HG02870 (cell line): ENCODE results near the gene FGF22.

Experiments
- ATAC-seq: cut with Tn5 transposase; IDR thresholded peaks from one replicate; pipeline ENCODE4 v1.9.1; 2021; ENCODE audit warnings: mild to moderate bottlenecking, moderate library complexity; ENCODE audit not compliant: unreplicated experiment

The FGF22 gene

DNA sequence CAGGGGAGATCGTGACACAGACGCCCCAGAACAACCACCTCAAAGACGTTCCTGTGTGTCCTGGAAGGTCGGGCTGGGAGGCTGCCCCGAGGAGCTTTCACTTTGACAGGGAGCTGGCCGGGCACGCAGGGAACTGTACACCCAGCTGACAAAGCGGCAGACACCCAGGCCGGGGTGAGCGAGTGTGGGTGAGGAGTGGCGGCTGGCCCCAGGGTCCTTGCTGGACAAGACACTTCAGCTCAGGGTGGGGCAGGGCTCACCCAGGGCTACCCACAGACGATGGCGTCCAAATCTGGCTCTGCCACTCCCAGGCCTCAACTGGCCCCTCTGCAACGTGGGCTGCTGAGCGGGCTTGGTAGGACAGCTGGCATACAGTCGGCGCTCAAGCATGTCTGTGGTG, 2.0 kb downstream of the FGF22 start:
- ATAC-seq = no peak

- ATAC-seq = no peak
Observed at GRCh38 chr19:642767-643727, 3.4 kb downstream of the FGF22 start.

- ATAC-seq = no peak
Observed at GRCh38 chr19:643736-644135, 4.1 kb downstream of the FGF22 start.

- ATAC-seq = no peak
Observed at GRCh38 chr19:644363-644762, 4.7 kb downstream of the FGF22 start.

- ATAC-seq = no peak
Observed at GRCh38 chr19:644789-645188, 5.1 kb downstream of the FGF22 start.

DNA sequence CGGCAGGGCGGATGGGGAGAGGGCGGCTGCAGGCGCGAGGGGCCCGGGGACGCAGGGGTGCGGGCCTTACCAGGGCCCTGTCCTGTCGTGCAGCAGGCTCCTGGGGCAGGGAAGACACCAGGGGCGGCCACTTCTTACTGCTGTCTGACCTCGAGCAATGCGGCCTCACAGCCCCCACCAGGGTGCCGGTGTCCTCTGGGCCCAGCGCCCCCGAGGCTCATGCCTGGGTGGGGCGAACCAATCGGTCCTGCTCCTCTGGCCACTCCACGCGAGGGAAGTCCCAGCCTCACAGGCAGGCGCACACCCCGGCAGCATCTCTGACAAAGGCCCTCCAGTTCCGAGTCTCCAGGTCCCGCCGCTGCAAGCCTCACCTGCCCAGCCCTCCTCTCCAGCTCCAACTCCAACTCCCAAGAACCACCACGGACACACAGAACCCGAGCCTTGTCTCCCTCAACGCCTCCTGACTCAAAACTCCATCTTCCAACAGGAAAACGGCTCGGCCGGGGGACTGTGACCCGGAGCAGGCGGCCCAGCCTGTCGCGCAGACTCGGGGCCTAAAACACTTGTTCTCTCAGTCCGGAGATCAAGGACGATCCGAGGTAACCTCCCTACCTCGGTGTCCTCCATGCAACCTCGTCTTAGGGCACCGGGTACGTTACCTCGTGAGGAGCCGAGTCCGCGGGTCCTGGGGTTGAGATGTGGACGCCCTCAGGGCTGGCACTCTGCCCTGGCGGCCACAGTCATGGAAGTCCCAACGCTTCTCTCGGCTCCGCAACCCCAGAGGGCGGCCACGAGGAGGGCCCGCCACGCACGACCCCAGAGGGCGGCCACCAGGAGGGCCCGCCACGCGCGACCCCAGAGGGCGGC, 6.5 kb downstream of the FGF22 start:
- ATAC-seq = no peak

- no peak for ATAC-seq
Observed at GRCh38 chr19:646779-647565, 7.3 kb downstream of the FGF22 start.

GRCh38 chr19:647566-648284, 8.0 kb downstream of the FGF22 start:
- no peak for ATAC-seq

- no peak for ATAC-seq
Observed at GRCh38 chr19:648305-648704, 8.6 kb downstream of the FGF22 start.

DNA sequence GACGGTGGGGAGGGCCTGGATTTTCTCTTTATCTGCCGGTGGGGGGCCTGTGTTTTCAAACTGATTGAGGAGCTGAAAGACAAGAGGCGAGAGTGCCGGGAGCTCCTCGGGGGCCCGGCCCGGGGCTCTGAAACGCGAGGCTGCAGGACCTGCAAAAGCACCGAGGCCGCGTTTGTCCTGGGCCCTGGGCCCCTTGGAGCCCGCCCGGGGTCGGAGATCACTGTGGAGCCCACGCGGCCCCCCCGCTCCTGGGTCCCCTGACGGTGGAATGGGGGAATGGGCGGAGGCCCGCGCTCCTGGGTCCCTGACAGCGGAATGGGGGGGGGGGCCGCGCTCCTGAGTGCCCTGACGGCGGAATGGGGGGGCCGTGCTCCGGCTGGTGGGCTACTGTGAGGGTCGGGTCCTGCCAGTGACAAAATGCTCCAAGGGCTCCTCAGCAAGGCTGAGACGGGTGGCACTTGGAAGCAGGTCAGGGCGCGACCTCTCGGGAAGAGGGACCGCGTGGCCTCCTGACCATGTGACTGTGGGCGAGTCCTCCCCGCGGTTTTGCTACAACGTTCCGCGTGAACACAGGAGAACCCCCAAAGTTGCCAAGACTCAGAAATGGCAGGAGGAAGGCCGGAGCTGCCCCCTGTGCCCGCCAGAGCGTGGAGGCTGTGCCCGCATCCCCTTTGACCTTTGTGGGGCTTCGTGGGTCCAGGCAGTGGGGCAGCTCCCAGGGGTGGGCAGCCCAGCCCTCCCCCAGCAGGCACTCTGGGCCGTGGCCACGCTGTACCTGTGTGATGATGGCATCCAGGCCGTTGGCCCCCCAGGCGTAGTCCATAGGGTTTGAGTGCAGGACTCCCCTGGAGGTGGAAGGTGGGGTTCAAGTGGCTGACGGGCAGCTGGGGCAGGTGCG, 9.5 kb downstream of the FGF22 start:
- no peak for ATAC-seq

GRCh38 chr19:650121-650520, 10.4 kb downstream of the FGF22 start:
- ATAC-seq = no peak

DNA sequence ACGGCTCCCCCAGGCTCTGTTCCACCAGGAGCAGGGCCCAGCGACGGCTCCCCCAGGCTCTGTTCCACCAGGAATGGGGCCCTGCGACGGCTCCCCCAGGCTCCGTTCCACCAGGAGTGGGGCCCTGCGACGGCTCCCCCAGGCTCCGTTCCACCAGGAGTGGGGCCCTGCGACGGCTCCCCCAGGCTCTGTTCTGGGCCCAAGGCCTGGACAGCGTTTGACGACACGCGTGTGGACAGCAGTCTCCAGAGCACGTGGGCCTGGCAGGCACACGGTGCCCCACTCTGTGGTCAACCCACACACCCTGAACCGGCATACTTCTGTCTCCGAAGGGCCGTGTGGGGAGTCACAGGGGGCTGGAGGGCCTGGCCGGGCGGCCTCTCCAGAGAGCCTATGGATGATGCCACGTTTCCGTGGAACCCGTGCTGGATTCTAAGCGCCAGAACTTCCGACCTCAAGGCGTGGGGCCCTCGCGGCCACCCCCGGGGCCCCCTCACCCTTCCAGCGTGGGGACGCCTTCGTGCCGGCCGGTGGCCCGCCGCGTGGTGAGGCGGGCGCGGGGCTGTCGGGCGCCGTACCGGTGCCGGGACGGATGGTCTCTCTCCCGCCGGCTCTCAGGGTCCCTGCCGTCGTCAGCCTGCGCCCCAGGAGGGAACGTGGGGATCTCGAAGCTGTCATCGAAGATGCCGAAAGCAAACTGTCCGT, 11.6 kb downstream of the FGF22 start:
- no peak for ATAC-seq

DNA sequence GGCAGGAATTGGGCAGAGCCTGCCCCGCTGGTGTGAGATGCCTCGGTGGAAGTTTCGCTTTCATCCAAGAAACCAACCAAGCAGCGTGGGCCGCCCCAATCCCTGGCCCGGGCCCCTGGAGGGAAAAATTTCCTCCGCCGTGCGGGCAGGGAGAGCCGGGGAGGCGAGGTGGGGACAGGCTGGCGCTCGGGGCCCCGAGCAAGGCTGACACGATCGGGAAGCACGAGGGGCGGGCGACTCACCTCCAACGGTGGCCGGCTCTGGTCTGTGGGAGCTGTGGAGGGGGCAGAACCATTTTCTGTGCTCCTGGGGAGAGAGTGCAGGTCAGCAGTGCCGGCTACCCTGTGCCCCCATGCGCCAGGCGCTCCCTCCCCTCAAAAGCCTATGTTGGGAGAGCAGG, 12.3 kb downstream of the FGF22 start:
- no peak for ATAC-seq

- no peak for ATAC-seq
Observed at GRCh38 chr19:652467-653389, 13.0 kb downstream of the FGF22 start.

DNA sequence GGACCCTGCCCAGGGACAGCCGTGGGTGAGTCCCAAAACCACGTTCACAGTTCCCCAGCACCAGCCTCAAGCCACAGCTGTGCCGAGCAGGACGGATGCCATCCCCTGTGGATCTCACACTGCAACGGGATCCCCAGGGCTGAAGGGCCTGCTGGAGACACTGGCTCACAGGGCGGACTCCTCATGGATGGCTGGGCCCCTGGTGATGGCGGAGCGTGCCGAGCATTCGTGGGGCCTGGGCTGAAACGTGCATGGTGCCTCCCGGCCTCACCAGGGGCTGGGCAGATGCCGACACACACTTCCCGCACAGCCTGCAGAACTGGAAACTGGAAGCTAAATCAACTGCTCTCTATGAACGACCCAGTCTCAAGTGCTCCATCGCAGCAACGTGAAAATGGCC, 13.7 kb downstream of the FGF22 start:
- no peak for ATAC-seq

DNA sequence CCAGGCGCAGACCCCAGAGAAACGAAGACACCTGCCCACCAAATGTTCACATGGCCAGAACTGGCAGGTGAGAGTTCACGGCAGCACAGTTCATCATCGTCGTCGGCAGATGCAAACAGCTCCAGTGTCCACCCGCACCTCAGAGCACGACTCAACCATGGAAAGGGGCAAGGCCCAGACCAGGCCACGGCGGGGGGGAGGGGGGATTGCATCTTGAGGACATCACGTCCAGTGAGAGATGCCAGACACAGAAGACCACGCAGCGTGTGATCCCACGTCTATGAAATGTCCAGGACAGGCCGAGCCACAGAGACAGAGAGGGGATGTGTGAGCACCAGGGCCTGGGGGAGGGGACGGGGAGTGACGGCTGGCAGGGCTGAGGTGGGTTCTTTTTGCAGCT, 16.0 kb downstream of the FGF22 start:
- no peak for ATAC-seq

- ATAC-seq = no peak
Observed at GRCh38 chr19:656751-657559, 17.3 kb downstream of the FGF22 start.
